22Rv1 (cell line): Measurements from ENCODE around the gene HYDIN.

Source experiments
- H3K27ac ChIP-seq: fragments of 450-650 bp; 2 replicates; pipeline ENCODE4 v1.5.1; 2017
- ZFX ChIP-seq: fragments of 450-650 bp; IDR thresholded peaks from 2 replicates; pipeline ENCODE4 v1.6.1; 2017; ENCODE audit warnings: antibody characterized with exemption, borderline replicate concordance
- TF ChIP-seq, protein P1 (sequence below): fragments of 450-650 bp; IDR thresholded peaks from 2 replicates; pipeline ENCODE4 v1.5.1; 2017; ENCODE audit warnings: mild to moderate bottlenecking

Gene HYDIN

DNA sequence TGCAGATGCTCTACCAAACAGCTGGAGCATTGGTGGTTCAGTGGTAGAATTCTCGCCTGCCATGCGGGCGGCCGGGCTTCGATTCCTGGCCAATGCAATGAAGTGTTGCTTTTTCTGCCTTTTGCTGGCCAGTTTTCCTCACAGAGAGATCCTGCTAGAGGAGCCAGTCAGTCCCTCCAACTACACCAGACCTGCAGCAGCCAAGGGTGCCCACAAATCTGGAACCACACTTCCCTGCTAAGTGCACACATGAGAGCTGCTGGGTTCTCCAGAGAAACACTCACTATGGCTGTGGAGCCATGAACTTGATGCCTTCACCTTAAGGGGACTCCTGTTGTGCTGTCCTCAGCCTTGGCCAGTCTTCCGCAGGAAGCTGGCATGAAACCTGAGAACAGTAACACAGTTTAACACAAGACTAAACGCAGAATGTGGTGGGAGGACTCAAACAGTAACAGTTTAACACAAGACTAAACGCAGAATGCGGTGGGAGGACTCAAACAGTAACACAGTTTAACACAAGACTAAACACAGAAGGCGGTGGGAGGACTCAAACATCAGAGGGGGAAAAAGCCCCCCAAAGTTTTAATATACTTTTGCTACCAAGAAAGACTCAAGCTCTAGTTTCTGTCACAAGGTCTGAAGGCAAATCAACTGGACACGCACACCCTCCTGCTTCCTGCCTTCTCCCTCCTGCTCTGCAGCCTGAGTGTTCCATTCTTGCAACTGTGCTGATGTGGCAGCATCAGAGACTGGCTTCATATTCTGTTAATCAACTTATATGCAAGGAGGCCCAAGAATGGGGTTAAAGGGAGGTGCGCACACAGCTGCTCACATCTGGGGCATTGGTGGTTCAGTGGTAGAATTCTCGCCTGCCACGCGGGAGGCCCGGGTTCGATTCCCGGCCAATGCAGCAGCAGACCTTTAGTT is 441.6 kb downstream of the HYDIN start:
- TF ChIP-seq, protein P1, sequence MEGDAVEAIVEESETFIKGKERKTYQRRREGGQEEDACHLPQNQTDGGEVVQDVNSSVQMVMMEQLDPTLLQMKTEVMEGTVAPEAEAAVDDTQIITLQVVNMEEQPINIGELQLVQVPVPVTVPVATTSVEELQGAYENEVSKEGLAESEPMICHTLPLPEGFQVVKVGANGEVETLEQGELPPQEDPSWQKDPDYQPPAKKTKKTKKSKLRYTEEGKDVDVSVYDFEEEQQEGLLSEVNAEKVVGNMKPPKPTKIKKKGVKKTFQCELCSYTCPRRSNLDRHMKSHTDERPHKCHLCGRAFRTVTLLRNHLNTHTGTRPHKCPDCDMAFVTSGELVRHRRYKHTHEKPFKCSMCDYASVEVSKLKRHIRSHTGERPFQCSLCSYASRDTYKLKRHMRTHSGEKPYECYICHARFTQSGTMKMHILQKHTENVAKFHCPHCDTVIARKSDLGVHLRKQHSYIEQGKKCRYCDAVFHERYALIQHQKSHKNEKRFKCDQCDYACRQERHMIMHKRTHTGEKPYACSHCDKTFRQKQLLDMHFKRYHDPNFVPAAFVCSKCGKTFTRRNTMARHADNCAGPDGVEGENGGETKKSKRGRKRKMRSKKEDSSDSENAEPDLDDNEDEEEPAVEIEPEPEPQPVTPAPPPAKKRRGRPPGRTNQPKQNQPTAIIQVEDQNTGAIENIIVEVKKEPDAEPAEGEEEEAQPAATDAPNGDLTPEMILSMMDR = no peak
- TF ChIP-seq ZFX = no peak
- no peak overlapping the region for H3K27ac ChIP-seq

DNA sequence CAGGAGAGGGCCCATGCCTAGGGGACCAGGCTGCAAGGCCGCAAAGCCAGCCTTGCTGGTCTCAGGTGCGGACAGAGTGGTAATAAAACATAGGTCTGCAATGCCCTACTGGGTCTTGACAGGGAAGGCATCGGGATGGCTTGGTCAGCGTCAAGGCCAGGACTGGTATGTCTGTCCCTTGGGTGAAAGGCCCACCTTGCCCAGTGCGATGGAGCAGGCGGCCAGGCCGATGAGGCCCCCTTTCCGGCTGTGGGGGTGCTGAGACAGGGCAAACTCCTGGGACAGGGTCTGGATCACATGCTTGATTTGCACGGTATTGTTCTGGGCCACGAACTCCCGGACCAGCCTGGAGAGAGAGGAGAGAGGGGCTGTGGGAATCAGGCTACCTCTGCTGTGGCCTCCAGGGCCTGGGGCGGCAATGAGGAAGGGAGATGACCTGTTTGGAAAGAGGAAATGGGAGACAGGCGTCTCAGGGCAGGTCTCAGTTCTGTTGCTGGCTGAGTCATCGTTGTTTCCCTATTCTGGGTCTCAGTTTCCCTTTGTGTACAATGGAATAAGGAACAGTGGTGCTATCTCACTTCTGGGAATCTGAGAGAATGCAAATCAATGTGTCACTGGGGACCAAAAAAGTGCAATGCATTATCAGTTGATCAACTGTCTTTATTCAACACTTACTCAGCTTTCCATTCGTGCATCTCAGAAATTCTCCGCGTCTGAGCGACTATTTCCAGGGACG is 444.3 kb downstream of the HYDIN start:
- TF ChIP-seq ZFX = no peak
- TF ChIP-seq, protein P1 = no peak
- H3K27ac ChIP-seq = no peak overlapping the region

DNA sequence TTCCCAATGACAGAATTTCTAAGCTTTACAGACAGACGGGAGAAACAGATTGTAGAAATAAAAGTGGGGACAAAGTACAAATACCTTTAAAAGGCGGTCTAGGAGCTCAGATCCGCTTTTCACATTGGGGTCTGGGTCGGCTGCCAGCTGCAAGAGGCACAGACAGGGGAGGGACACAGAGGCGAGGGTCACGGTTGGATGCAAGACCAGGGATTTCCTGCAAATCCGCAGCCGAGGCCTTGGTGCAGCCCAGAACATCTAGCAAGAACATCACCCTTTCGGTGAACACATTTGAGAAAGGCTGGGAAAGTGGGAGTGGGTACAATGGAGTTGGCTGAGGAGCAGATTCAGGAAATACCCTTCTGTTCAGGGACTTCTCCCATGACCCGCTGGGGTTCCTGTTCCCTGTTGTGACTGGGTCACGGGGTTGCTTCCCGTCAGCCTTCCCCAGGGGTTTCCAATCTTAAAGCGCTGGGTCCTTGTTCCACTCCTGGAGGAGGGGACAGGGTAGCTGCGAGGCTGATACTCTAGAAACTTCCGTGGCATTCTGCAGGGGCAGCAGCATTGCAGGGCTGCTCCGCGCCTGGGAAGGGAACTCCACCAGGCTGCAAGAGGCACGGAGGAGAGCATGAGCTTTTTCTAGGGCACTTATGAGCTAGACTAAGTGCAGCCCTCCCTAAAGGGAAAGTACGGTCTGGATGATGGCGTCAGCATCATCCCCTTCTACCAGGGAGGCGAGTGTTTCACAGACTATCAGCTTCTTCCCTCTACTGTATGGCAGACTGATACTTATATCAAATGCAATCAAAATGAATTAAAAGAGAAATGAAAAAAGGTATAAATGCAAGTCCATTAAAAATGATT is 445.6 kb downstream of the HYDIN start:
- TF ChIP-seq ZFX = no peak
- TF ChIP-seq, protein P1 = no peak
- no peak overlapping the region for H3K27ac ChIP-seq

DNA sequence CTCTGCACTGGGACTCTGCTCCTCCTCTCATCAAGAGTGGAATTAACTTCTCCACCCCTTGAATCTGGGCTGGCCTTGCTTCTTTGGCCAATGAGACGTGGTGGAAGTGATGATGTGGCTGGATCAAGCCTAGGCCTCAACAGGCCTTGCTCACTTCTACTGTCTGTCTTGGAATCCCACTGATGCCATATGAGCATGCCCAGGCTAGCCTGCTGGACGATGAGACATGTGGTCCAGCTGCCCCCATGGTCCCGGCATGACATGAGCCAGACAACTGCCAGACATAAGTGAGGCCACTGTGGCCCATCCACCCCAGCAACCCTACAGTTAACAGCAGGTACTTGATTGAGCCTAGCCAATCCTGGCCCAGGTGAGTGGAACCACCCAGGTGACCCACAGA is 448.3 kb downstream of the HYDIN start:
- no peak overlapping the region for H3K27ac ChIP-seq
- no peak for TF ChIP-seq ZFX
- TF ChIP-seq, protein P1 = no peak

DNA sequence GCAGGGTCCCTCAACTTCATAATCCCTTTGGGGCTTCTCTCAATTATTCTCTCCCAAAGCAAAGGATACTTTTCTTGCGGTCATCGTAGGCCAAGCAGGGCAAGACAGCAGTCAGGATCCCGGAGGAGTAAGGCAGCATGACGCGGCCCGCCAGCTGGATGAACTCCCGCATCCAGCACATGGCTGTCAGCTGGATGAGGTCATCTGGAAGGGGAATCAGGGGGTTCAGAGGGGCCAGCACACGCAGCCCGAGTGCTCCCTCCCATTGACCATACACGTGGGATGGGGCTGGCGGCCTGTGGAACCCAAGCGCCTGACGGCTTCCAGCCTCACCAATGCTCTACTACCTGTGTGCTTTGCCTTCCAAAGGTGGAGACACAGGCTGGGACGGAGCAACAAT is 448.7 kb downstream of the HYDIN start:
- TF ChIP-seq, protein P1 = no peak
- no peak for TF ChIP-seq ZFX
- H3K27ac ChIP-seq = no peak overlapping the region

DNA sequence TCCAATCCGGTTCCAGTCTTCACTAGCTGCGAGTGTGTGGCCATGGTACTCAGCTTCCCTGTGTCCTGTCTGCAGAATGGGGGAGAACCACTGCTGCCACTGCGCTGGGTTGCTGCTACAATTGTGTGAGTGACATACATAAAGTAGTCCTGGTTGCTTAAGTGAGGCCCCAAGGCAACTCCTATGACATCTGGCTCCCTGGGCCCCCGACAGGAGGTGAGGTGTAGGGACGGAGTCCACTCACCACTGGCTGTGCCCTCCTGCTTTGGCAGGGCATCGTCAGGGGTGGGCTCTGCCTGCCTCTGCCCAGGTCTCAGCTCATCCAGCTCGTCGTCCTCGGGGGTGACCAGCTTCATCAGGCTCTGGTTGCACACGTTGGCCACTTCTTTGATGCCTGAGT is 450.0 kb downstream of the HYDIN start:
- TF ChIP-seq, protein P1 = no peak
- TF ChIP-seq ZFX = no peak
- no peak overlapping the region for H3K27ac ChIP-seq
